WI38 (cell line): ENCODE measurements around the gene CARD11.

ENCODE experiments used
- H3K4me3 ChIP-seq: 2 replicates; pipeline ENCODE4 v1.5.1; 2011; ENCODE audit warnings: low read depth, mild to moderate bottlenecking, control low read depth, low read length
- CTCF ChIP-seq: IDR thresholded peaks from 2 replicates; pipeline ENCODE4 v1.5.1; 2012; ENCODE audit warnings: low read depth, mild to moderate bottlenecking, control low read depth, low read length

CARD11 gene

GRCh38 chr7:2938514-2939192 lies 105.0 kb downstream of the CARD11 start:
- TF ChIP-seq CTCF, result no peak

GRCh38 chr7:2937701-2938513 lies 105.8 kb downstream of the CARD11 start:
- no peak overlapping the region for H3K4me3 ChIP-seq
- TF ChIP-seq CTCF, result no peak

More at GRCh38 chr7:2938514-2939192, 105.0 kb downstream of the CARD11 start:
- no peak overlapping the region for H3K4me3 ChIP-seq

- TF ChIP-seq CTCF, result no peak
Measured at GRCh38 chr7:2936891-2937580, 106.6 kb downstream of the CARD11 start.

GRCh38 chr7:2936301-2936700 lies 107.4 kb downstream of the CARD11 start:
- H3K4me3 ChIP-seq, result no peak overlapping the region
- no peak for TF ChIP-seq CTCF

More at GRCh38 chr7:2936891-2937580, 106.6 kb downstream of the CARD11 start:
- H3K4me3 ChIP-seq, result no peak overlapping the region

GRCh38 chr7:2934984-2935740 lies 108.5 kb downstream of the CARD11 start:
- no peak for TF ChIP-seq CTCF
- no peak overlapping the region for H3K4me3 ChIP-seq

GRCh38 chr7:2934211-2934731 lies 109.4 kb downstream of the CARD11 start:
- no peak for TF ChIP-seq CTCF

More at GRCh38 chr7:2934211-2934731, 109.4 kb downstream of the CARD11 start:
- no peak overlapping the region for H3K4me3 ChIP-seq
